CD4-positive, alpha-beta T cell treated with Interleukin-6 for 4 hours (primary cell): ENCODE data around the gene CHRDL2.
"Not testable (repeated sequence)": the region's sequence is repeated elsewhere in the genome, so short reads cannot be mapped to it uniquely, and the experiment has no call there.

ENCODE experiments used
- DNase-seq: peaks from one replicate; pipeline ENCODE4 v3.0.0-alpha.2; 2020; ENCODE audit warnings: mixed read lengths

The CHRDL2 gene

DNA sequence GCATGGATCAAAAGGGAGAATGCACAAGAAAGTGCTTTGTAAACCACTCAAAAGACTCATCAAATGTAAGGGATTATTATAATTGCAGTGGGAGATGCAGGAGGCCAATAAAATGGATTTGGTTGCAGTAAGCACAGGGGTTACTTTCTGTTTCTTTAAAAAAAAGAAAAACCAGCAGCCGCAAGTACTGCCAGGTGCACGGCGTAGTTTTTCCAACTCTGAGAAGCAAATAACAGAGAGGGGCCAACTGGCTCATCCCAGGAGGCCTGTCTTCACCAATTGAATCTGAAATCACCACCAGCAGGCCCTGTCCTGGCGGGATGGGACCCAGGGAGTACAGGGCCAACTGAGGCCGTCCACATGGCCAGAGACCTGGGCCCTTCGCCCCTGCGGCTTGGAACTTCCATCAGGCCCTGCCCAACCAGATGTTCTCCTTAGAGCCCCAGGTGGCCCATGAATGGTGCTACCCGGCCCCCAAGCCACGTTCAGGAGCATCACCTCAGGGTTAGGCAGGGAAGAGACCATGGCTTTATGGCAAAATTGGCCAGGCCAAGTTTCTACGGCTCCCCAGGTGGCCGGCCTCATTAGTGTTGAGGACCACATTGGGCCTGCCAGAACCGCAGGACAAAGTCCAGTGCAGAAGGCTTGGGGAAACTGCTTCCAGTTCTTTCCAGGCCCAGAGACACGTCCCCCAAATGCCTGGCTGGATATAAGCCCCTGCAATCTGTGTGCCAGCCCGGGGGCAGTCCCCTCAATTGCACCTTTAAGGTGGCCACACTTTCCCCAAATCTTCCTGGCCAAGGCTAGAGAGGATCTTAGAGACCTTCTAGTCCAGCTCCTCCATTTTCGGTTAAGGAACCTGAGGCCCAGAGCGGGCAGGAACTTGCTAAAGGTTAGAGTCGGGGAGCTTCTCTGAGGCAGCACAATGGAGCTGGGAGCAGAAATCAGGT is 61.7 kb downstream of the CHRDL2 start:
- no peak for DNase-seq

DNA sequence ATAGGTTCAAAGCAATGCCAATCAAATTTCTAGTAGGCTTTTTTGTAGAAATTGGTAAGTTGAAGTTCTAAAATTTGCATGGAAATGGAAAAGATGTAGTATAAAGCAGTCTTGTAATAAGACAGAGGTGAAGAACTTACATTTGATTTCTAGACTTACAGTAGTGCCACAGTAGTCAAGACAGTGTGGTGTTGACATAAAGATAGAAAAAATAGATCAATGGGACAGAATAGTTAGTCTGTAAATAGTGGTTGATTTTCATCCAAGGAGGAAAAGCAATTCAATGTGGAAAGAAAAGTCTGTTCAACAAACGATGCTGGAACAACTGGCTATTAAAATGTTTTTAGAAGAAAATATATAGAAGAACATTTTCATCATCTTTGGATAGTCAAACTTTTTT is 67.9 kb downstream of the CHRDL2 start:
- DNase-seq: no peak

DNA sequence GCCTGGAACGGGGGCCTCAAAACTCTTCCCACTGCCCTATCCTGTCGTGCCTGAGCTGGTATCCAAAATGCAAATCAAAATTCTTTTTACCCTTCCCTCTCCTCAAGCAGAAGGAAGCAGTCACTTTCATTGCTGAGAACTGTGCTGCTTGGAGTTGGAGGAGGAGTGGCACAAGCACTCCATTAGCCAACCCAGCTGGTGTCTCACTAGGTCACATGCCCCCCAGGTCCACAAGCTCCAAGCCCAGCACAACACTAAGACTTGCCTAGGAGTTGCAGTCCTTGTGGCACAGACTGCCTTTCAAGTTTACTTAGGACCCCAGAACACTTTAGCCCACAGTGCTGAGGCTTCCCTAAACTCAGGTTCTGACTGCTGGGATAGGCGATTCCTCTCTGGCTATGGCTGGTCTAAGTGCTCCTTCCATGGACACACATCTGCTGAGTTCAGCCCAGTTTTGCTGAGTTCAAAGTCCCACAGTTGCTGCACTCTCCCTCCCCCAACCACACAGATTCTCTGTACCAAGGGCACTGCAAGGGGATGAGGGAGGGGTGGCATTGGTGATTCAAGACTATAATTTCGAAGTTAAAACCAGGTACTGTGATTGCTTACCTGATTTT is 68.6 kb downstream of the CHRDL2 start:
- no peak for DNase-seq

DNA sequence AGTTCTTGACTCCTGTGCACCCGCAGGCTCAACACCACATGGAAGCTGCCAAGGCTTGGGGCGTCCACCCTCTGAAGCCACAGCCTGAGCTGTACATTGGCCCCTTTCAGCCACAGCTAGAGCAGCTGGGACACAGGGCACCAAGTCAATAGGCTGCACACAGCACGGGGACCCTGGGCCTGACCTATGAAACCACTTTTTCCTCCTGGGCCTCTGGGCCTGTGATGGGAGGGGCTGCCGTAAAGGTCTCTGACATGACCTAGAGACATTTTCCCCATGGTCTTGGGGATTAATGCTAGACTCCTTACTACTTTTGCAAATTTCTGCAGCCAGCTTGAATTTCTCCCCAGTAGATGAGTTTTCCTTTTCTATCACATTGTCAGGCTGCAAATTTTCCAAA is 72.1 kb downstream of the CHRDL2 start:
- DNase-seq: not testable (repeated sequence)

DNA sequence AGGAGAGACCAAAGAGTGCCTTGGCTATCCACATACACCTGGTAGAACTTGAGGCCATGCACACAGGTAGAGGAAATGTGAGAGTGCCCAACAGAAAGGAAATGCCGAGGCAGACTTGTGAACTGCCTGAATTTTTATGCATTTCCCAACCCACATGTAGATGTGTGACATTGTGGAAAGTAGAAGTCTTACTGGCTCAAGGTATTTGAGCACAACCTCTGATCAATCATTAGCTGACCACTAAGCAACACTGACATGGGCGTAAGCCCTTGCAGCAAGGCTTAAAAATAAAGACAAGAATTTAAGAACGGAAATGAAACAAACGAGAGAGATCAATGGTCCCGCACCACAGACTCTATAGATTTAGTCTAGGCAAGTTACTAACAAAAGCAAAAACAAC is 76.2 kb downstream of the CHRDL2 start:
- DNase-seq: no peak

DNA sequence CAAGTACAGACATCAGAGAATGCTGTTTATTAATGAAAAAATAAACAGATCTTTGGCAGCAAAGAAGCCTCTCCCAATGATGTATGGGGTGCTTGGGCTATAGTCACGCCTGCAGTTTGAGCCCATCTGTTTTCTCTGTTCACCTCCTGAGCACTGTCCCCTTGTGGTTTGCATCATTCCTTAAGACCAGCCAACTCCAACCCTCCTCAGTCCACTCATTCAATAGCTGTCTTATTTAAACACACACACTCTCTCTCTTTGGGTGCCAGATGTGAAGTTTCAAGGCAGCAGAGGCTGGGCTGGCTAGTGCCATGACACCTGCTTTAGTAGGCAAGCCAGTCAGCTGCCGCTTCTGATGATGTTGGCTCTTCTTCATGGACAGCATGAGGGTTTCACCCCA is 80.7 kb downstream of the CHRDL2 start:
- no peak for DNase-seq

DNA sequence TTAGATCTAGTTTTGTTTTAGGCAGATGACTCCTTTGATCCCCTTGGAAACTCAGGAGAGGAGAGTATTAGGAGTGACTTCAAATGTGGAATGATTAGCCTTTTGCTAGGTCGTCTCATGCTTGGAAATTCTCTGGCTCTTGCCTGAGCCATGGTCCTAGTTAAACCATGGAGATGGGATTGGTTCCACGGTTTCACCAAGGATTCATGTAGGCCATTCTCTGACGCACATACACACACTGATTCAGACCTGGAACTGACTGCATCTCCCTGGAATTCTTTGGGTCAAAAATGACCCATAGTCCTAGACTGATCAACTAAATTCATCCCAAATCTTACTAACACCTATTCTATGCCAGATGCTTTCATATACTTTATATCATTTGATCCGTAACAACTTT is 82.3 kb downstream of the CHRDL2 start:
- DNase-seq: no peak

DNA sequence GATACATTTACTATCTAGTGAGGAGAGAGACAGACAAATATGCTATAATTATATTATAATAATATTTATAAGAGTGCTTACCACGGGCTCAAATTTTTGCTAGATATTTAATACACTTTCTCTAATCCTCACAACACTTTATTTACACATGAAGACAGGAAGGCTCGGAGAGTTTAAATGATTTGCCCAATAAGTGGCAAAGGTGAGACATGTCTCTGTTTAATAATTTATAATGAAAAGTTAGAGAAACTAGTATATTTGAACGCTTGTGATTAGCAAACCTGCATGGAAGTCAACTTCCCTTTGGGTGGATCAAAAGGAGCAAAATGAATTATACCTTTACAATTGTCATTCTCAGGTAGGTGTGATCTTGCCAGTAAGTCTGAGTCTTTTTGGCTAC is 83.4 kb downstream of the CHRDL2 start:
- no peak for DNase-seq

DNA sequence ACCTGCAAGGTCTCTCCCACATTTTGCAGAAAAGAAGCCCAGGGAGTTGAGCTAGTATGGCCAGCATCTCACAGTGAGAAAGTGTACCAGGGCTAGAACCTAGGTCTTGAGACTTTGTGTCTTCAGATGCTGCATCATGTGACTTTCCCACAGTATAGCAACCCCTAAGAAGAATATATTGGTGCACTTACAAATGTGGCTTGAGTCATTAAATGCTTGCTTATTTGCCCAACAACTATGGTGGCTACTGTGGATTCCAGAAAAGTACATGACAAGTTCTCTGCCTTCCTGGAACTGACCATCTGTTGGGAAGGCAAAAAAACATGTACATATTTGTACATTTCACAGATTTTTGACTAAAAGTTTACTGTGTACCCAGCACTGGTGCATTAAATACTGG is 83.8 kb downstream of the CHRDL2 start:
- no peak for DNase-seq

DNA sequence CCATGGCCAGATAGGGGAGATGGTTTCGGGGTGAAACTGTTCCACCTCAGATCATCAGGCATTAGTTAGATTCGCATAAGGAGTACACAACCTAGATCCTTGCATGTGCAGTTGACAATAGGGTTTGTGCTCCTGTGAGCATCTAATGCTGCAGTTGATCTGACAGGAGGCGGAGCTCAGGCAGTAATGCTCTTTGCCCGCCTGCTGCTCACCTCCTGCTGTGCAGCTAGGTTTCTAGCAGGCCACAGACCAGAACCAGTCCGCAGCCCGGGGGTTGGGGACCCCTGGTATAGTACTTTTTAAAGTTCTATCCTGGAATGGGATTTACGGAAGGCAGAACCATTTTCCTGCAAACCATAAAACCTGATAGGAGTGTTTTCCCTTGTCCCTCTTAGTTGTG is 84.3 kb downstream of the CHRDL2 start:
- DNase-seq: no peak
